NOMO-1 treated with dmso at 0.1 percent for 144 hours (cell line): ENCODE data around the gene PCDHB6.
"Not testable (repeated sequence)": the region's sequence is repeated elsewhere in the genome, so short reads cannot be mapped to it uniquely, and the experiment has no call there.

Experiments
- DNase-seq: peaks from one replicate; lab custom pipeline; 2025; ENCODE audit not compliant: unreplicated experiment; lab: John Stamatoyannopoulos, UW

Gene PCDHB6

GRCh38 chr5:141149812-141150211, at the start of gene PCDHB6:
Gene PCDHB6, plus strand, starts transcription at chr5:141150057. Its CDS starts 201 bp downstream, at chr5:141150258.
- no peak for DNase-seq

GRCh38 chr5:141100243-141100805, 49.5 kb upstream of the PCDHB6 start, which contains the start of gene PCDHB3:
Gene PCDHB3, plus strand, starts transcription at chr5:141100473. Its CDS starts 177 bp downstream, at chr5:141100650.
- DNase-seq, result no peak

- no peak for DNase-seq
Observed at GRCh38 chr5:141101059-141101458, 48.8 kb upstream of the PCDHB6 start.

- DNase-seq, result not testable (repeated sequence)
Observed at GRCh38 chr5:141102070-141102469, 47.8 kb upstream of the PCDHB6 start.

GRCh38 chr5:141102471-141102870, 47.4 kb upstream of the PCDHB6 start:
- DNase-seq, result not testable (repeated sequence)

GRCh38 chr5:141105350-141105749, 44.5 kb upstream of the PCDHB6 start:
- no peak for DNase-seq

GRCh38 chr5:141119250-141119649, 30.6 kb upstream of the PCDHB6 start:
- DNase-seq, result no peak

GRCh38 chr5:141121563-141121962, 28.3 kb upstream of the PCDHB6 start, which contains the start of gene PCDHB4:
Gene PCDHB4, plus strand, starts transcription at chr5:141121818. Its CDS starts 181 bp downstream, at chr5:141121999.
- DNase-seq, result no peak

GRCh38 chr5:141121985-141122384, 27.9 kb upstream of the PCDHB6 start:
- no peak for DNase-seq

- not testable (repeated sequence) for DNase-seq
Observed at GRCh38 chr5:141123396-141124135, 26.3 kb upstream of the PCDHB6 start.

GRCh38 chr5:141127305-141127704, 22.6 kb upstream of the PCDHB6 start:
- no peak for DNase-seq

GRCh38 chr5:141135030-141135717, 14.7 kb upstream of the PCDHB6 start, which contains the start of gene PCDHB5:
Gene PCDHB5, plus strand, starts transcription at chr5:141135206. Its CDS starts 229 bp downstream, at chr5:141135435.
- DNase-seq, result no peak

GRCh38 chr5:141135718-141136266, 14.1 kb upstream of the PCDHB6 start:
- DNase-seq, result no peak

GRCh38 chr5:141137346-141137745, 12.5 kb upstream of the PCDHB6 start:
- DNase-seq, result not testable (repeated sequence)

- no peak for DNase-seq
Observed at GRCh38 chr5:141150224-141150992, 551 bp downstream of the PCDHB6 start.

GRCh38 chr5:141150993-141151325, 1.1 kb downstream of the PCDHB6 start:
- no peak for DNase-seq

GRCh38 chr5:141151632-141152031, 1.8 kb downstream of the PCDHB6 start:
- DNase-seq, result not testable (repeated sequence)

GRCh38 chr5:141152096-141152495, 2.2 kb downstream of the PCDHB6 start:
- DNase-seq, result not testable (repeated sequence)

- DNase-seq, result no peak
Observed at GRCh38 chr5:141155540-141156374, 5.9 kb downstream of the PCDHB6 start.

GRCh38 chr5:141157356-141157755, 7.5 kb downstream of the PCDHB6 start:
- DNase-seq, result not testable (repeated sequence)
